Thyroid gland (tissue), 4 donors: Measurements from ENCODE around the gene SEMA6B. TPM values are rescaled to one million over a fixed set of nuclear protein-coding genes. Genes with fewer than 3 reads are reported as not detected.

Source experiments
- DNase-seq, 2 donors: peaks; one replicate each; pipeline ENCODE4 v3.0.0-alpha.2; 2019
- H3K27ac ChIP-seq, 3 donors: fragments of 200-600 bp; sonication (generic); 1 replicate in 2 of 3; 2 replicates in 1 of 3; pipeline ENCODE4 v1.5.1; 2016 to 2019; ENCODE audit warnings: mild to moderate bottlenecking in 1 of 3, moderate library complexity in 1 of 3
- H3K27me3 ChIP-seq: fragments of 200-600 bp; sonication (generic); one replicate; pipeline ENCODE4 v1.5.1; 2019
- H3K36me3 ChIP-seq, 2 donors: fragments of 200-600 bp; sonication (generic); one replicate each; pipeline ENCODE4 v1.5.1; 2016 to 2019
- H3K4me1 ChIP-seq, 2 donors: fragments of 200-600 bp; sonication (generic); one replicate each; pipeline ENCODE4 v1.5.1; 2017 to 2019
- H3K4me3 ChIP-seq, 3 donors: fragments of 200-600 bp; sonication (generic); replicated peaks in 1 of 3; 1 replicate in 2 of 3; 2 replicates in 1 of 3; pipeline ENCODE4 v1.5.1; 2016; ENCODE audit warnings: mild to moderate bottlenecking in 1 of 3
- H3K9me3 ChIP-seq: fragments of 200-600 bp; sonication (generic); one replicate; pipeline ENCODE4 v1.5.1; 2017
- POLR2A ChIP-seq, 2 donors: fragments of 450-650 bp; IDR thresholded peaks; one replicate each; pipeline ENCODE4 v1.6.1; 2017; ENCODE audit warnings: antibody characterized with exemption in 2 of 2, mild to moderate bottlenecking in 2 of 2, moderate library complexity in 1 of 2
- WGBS, 2 donors: methylation state at CpG; one replicate each; pipeline ENCODE4 v1.1.5; 2017; 5-methylcytosine and 5-hydroxymethylcytosine counted together
- intact Hi-C: fragments of 100-400 bp; cut with DNase I; formaldehyde crosslinking; loops from one replicate; pipeline ENCODE4 v1.15.1; 2023
- total RNA-seq, 4 donors: library from RNA; depleted of rRNA; stranded (reverse); fragments of >200 nt; gene quantifications; one replicate each; pipeline ENCODE4 v1.2.3, GENCODE V29; 2016
- TF ChIP-seq, protein P1 (sequence below), 6 experiments: fragments of 200-600 bp in 3 of 6; fragments of 450-650 bp in 3 of 6; sonication (generic) in 3 of 6; IDR thresholded peaks; one replicate each; pipeline ENCODE4 v1.5.1; 2016 to 2019; ENCODE audit warnings: antibody characterized with exemption in 6 of 6, mild to moderate bottlenecking in 2 of 6, inconsistent platforms in 1 of 6, moderate library complexity in 1 of 6

SEMA6B gene
- total RNA-seq, 4 donors from 2014 or later = 1.2 to 9.1 (median 4.2) TPM

DNA sequence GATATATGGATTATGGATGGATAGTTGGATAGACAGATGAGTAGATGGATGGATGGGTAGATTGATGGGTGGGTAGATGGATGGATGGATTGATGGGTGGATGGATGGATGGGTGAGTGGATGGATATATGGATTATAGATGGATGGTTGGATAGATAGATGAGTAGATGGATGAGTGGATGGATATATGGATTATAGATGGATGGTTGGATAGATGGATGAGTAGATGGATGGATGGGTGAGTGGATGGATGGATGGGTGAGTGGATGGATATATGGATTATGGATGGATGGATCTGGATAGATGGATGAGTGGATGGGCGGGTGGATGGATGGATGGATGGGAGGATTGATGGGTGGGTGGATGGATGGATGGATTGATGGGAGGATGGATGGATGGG is 43.4 kb upstream of the SEMA6B start:
- no peak for DNase-seq
- no peak overlapping the region for H3K27ac ChIP-seq
- intact Hi-C loops = no loop called here
- H3K4me1 ChIP-seq = peaks cover 7 to 15% of the 10 kb centered on the region in 2 donors
- WGBS, 2 donors = 87 to 95% methylated on average over 1 of the region's 1 CpG
- H3K4me3 ChIP-seq = no peak overlapping the region
- no peaks in the 10 kb centered on the region for H3K36me3 ChIP-seq
- no peaks in the 10 kb centered on the region for H3K9me3 ChIP-seq
- TF ChIP-seq, protein P1, sequence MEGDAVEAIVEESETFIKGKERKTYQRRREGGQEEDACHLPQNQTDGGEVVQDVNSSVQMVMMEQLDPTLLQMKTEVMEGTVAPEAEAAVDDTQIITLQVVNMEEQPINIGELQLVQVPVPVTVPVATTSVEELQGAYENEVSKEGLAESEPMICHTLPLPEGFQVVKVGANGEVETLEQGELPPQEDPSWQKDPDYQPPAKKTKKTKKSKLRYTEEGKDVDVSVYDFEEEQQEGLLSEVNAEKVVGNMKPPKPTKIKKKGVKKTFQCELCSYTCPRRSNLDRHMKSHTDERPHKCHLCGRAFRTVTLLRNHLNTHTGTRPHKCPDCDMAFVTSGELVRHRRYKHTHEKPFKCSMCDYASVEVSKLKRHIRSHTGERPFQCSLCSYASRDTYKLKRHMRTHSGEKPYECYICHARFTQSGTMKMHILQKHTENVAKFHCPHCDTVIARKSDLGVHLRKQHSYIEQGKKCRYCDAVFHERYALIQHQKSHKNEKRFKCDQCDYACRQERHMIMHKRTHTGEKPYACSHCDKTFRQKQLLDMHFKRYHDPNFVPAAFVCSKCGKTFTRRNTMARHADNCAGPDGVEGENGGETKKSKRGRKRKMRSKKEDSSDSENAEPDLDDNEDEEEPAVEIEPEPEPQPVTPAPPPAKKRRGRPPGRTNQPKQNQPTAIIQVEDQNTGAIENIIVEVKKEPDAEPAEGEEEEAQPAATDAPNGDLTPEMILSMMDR (IDR thresholded peaks at IDR 0.05) = no peak
- TF ChIP-seq POLR2A (IDR thresholded peaks at IDR 0.05) = no peak
- peaks cover 15% of the 10 kb centered on the region for H3K27me3 ChIP-seq

DNA sequence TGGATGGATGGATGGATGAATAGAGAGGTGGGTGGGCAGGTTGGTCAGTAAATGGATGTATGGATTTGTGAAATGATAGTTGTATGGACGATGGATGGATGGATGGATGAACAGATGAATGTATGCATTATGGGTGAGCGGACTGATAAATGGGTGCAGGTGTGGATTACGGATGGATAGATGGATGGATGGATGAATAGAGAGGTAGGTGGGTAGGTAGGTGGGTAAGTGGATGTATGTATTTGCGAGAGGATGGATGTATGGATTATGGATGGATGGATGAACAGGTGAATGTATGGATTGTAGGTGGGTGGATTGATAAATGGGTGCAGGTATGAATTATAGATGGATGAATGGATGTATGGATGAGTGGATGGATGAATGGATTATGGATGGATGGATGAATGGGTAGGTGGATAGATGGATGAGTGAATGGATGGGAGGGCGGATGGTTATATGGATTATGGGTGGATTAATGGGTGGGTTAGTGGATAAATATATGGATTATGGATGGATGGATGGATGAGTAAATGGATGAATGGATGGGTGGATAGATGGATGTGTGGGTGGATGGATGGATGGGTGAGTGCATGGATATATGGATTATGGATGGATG is 42.8 kb upstream of the SEMA6B start:
- 90 to 92% methylated on average over 5 of the region's 5 CpGs for WGBS, 2 donors
- peaks cover 15% of the 10 kb centered on the region for H3K27me3 ChIP-seq

DNA sequence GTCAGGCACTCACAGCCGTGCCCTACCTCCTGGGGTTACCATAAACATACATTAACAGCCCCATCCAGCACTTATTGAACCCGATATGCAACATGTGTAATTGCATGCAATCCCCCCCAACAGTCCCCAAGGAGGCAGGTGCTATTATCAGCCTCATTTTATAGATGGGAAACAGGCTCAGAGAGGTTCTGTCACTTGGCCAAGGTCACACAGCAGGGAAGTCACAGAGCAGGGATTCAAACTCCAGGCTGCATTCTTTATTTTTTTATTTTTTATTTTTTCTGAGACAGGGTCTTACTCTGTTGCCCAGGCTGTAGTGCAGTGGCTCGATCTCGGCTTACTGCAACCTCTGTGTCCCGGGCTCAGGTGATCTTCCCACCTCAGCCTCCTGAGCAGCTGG is 41.4 kb upstream of the SEMA6B start:
- DNase-seq = no peak
- no peak for TF ChIP-seq POLR2A (IDR thresholded peaks at IDR 0.05)
- TF ChIP-seq, protein P1 (IDR thresholded peaks at IDR 0.05) = no peak
- peaks cover 4 to 8% of the 10 kb centered on the region in 2 donors for H3K4me1 ChIP-seq
- 70 to 74% methylated on average over 5 of the region's 5 CpGs for WGBS, 2 donors
- H3K27ac ChIP-seq = no peak overlapping the region
- H3K4me3 ChIP-seq = no peak overlapping the region
- H3K36me3 ChIP-seq = no peaks in the 10 kb centered on the region
- intact Hi-C loops = no loop called here
- peaks cover 21% of the 10 kb centered on the region for H3K27me3 ChIP-seq
- H3K9me3 ChIP-seq = no peaks in the 10 kb centered on the region

More for the DNA sequence above, 42.8 kb upstream of the SEMA6B start:
- H3K4me1 ChIP-seq = peaks cover 7 to 14% of the 10 kb centered on the region in 2 donors
- intact Hi-C loops = no loop called here
- H3K36me3 ChIP-seq = no peaks in the 10 kb centered on the region
- DNase-seq = no peak
- H3K4me3 ChIP-seq = no peak overlapping the region
- H3K9me3 ChIP-seq = no peaks in the 10 kb centered on the region
- TF ChIP-seq, protein P1 (IDR thresholded peaks at IDR 0.05) = no peak
- TF ChIP-seq POLR2A (IDR thresholded peaks at IDR 0.05) = no peak
- H3K27ac ChIP-seq = no peak overlapping the region

DNA sequence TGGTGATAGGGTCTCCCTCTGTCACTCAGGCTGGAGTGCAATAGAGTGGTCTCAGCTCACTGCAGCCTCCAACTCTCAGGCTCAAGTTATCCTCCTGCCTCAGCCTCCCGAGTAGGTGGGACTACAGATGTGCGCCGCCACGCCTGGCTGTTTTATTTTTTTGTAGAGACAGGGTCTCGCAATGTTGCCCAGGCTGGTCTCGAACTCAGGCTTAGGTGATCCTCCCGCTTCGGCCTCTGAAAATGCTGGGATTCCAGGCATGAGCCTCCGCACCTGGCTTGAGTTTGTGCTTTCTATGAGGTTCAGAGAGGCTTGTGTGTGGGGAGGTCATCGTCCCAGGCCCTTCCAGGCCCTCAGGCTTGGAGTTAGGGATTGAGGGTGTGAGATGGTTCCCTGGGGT is 40.6 kb upstream of the SEMA6B start:
- TF ChIP-seq POLR2A (IDR thresholded peaks at IDR 0.05) = no peak
- TF ChIP-seq, protein P1 (IDR thresholded peaks at IDR 0.05) = no peak
- no peak overlapping the region for H3K27ac ChIP-seq
- WGBS, 2 donors = 88 to 92% methylated on average over 9 to 10 of the region's 10 CpGs

DNA sequence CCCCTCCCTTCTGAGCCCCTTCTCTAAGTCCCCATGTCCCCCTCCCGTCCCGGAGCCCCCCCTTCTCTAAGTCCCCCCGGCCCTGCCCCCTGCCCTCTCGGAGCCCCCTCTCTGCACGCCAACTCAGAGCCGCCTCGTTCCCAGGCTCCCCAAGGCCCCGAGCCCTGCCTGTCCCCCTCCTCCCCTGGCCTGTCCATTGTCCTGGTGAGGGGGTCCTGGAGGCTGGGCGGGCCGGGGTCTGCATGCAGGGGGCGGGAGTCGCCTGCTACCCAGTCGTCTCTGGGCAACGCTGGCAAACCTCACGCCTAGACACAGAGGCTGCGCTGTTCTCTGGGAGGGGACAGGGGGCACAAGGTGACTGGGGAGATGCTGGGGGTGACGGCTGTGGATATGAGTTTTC is 39.2 kb upstream of the SEMA6B start:
- Histone ChIP-seq H3K4me3 (no peak overlapping the region), H3K4me1 (peaks cover 4 to 8% of the 10 kb centered on the region in 2 donors), H3K36me3 (no peaks in the 10 kb centered on the region), H3K9me3 (no peaks in the 10 kb centered on the region), H3K27ac (no peak overlapping the region), H3K27me3 (peaks cover 21% of the 10 kb centered on the region)
- intact Hi-C loops = no loop called here
- no peak for DNase-seq
- 4 to 6% methylated on average over 10 to 11 of the region's 17 CpGs for WGBS, 2 donors
- no peak for TF ChIP-seq POLR2A (IDR thresholded peaks at IDR 0.05)
- TF ChIP-seq, protein P1 (IDR thresholded peaks at IDR 0.05) = no peak

More for the DNA sequence above, 40.6 kb upstream of the SEMA6B start:
- no peaks in the 10 kb centered on the region for H3K9me3 ChIP-seq
- intact Hi-C loops = no loop called here
- peaks cover 21% of the 10 kb centered on the region for H3K27me3 ChIP-seq
- DNase-seq = no peak
- H3K4me3 ChIP-seq = no peak overlapping the region
- H3K36me3 ChIP-seq = no peaks in the 10 kb centered on the region
- H3K4me1 ChIP-seq = peaks cover 4 to 8% of the 10 kb centered on the region in 2 donors
